Stimulated activated naive CD8-positive, alpha-beta T cell treated with anti-CD3 and anti-CD28 coated beads, Interleukin-15, Interleukin-2, amounts not matched to agents 100 U/mL and 50 U/mL, for 24 hours (primary cell): ENCODE data around the gene LAMB4.

ENCODE experiments used
- ATAC-seq: fragments of 150-1000 bp; cut with Tn5 transposase; one replicate; pipeline ENCODE4 v1.10.0; 2021
- DNase-seq: peaks from one replicate; pipeline ENCODE4 v3.0.0; 2021

LAMB4 gene

DNA sequence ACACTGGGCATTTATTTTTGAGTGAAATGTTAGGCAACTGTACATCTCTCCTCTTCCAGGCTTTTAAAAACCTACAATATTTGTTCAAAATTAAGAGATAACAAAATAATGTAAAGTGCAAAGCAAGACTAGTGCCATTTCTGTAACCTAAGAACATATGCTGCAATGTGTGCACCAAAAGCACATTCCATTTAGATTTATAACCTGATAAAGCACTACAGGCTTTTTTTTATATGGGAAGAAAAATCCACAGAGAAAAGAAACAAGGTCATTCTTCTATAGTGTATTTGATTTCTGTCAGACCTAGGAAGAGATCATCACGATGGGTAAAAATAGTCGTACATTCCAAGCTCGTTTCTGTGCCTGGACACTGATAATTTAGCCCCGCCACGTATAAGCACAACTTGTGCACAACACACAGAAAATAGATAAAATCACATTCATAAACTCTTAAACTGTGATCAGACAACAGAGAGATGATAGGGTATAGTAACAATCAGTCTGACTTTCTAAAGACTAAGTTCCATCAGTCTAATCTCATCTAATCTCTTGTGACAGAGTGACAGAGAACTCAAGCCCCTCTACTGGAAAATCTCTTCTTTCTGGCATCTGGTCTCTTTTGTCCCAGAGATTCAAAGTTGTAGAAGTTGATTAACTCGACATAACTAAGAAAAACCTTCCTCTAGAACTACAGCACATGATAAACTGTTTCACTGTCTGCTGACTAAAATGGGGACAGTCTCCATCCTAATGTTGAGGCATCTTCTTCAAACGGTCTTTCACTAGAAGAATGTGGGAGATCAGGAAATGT, 133.9 kb downstream of the LAMB4 start:
- no peak for ATAC-seq
- DNase-seq = no peak

DNA sequence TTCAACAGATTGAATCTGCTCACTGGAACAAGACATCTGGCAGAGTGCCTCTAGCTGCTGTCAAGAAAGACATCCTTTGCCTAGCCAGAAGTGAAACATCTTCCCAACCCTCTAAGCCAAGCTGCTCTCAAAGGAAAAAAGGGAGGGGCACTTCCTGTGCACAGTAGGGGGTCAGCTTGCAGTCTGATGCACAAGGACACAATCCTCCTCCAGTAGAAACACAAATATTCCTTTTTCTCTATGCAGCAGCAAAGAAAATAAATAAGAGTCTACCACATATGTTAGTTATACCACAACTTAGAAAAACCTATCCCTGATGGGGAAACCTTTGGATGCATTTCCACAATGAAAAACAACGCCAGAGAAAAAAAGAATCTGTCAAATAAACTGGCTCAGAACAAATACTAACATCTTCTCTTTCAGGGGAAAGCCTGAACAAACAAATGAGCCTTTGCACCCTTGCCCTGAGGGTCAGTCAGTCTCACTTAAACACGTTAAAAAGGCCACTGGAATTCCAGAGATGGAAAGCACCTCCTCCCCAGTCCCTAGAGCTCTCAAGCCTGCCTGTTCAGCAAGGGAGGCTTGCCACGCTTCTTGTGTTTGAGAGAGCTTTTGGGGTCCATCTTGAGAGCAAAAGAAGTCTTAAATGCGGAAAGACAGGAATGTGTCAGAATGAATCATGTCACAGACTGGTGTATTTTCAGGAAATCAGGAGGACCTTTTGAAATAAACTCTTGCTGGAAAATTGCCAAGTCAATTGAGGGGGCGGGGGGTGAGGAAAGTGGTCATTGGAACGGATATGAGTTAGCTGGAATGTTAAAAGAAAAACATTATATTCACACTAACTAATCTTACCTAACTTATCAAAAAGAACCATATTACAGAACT, 134.7 kb downstream of the LAMB4 start:
- ATAC-seq (no peak), DNase-seq (no peak)

DNA sequence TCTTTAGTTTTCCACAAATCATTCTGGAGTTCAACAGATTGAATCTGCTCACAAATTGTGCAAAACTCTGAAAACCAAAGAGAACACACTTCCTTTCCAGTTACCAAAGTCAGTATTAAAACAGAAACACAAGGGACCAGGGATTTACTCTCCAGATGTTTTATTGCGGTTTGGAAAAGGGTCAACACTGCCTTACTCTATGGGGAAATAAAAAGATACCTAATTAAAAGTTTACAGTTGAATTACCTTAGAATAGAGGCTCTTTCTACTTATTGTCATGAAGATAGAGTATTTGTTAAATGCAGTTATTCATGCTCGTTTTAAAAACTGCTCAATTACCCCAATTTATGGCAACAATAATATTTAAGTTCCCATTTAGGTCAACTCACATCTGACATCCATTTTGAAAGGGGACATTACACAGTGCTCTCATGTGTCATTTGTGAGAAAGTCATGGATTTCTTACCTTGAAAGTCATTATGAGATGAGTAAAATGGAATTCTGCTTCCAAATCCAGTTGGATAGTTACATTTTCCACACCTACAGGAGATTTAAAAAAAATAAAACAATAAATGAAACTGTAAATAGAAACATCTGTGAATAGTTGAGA, 135.6 kb downstream of the LAMB4 start:
- no peak for ATAC-seq
- DNase-seq = no peak

DNA sequence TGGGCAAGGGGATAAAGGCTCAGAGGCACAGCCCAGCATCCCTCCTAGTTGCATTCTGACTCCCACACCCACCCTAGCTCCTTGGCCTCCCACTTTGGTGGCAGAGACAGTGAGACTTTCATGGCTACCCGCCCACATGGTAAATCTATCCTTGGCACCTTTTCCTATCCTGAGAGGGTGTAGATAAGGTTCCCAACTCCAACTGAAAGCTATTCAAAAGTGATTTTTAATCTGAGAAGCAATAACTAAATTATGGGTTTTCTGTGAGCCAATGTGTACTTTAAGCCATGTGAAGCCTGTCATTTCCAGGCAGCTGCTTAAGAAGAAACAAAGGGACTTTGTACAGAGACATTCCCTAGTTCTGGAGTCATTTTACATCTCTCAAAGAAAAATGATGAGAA, 136.3 kb downstream of the LAMB4 start:
- ATAC-seq (no peak), DNase-seq (no peak)

- ATAC-seq (no peak), DNase-seq (no peak)
Observed at GRCh38 chr7:107989618-107990373, 140.4 kb downstream of the LAMB4 start.

- DNase-seq = no peak
- ATAC-seq = no peak
Observed at GRCh38 chr7:107982918-107983389, 147.2 kb downstream of the LAMB4 start.

DNA sequence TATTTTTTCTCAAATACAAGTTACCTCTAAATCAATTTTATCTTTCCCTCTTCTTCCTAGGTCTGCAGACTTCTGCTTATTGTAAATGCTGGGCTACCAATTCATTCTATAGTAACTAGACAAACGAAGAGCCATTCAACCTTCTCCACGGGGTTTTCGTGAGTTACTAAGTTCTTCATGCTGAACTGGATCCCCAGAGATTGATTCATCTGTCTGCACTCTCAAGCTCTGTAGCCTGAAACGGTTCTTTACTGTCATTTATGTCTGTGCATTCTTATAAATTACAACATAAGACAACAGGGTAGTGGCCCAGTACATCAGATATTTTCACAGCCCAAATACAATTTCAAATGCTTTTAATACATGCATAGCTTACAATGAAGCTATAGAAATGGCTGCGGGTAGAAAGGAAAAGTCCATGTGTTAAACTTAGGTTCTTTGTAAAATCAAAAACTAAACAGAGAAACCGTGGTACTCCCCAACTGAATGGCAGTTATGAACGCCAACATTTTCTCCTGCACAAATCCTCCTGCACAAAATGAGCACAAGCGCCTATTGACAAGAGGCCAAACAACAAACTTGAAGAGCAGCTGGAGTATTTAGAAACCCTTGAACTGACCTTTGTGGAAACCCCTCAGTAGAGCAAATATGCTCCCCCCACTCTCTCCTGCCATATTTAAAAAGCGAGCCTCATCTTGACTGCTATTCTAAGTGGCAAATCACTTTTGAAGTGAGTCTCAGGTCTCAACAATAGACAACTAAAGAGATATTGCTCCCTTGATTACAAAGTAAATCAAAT, 147.9 kb downstream of the LAMB4 start:
- DNase-seq = no peak
- no peak for ATAC-seq

- no peak for ATAC-seq
- DNase-seq = no peak
Observed at GRCh38 chr7:107981466-107981865, 148.7 kb downstream of the LAMB4 start.

GRCh38 chr7:107980671-107981190, 149.4 kb downstream of the LAMB4 start:
- ATAC-seq (no peak), DNase-seq (no peak)

GRCh38 chr7:107980171-107980570, 150.0 kb downstream of the LAMB4 start:
- ATAC-seq = no peak
- no peak for DNase-seq

DNA sequence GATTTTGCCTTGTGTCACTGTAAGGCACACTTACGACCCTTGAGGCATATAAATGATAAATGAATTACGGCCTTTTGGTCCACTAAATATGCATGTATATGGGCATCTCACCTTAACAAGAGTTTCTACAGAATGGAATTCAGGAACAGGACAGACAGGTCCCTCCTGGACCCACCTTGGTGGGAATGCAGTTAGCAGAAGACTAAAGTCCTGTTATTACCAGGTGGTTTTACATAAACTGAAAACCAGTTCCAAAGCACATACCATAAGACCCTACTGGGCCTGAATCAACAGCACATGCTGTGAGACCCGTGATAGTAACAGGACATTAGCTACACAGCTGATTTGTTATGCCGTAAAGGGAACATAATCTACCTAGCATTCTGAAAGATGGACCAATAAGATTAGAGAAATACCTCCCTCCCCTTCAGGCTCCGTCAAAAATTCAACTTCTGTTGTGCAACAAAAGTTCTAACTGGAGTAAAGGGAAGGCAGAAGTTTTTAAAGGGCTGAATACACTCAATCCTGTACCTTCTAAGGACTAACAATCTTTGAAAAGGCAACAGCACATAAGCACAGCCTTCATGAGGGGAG, 151.2 kb downstream of the LAMB4 start:
- ATAC-seq (no peak), DNase-seq (no peak)

- DNase-seq (no peak), ATAC-seq (no peak)
Observed at GRCh38 chr7:107977048-107977447, 153.1 kb downstream of the LAMB4 start.

DNA sequence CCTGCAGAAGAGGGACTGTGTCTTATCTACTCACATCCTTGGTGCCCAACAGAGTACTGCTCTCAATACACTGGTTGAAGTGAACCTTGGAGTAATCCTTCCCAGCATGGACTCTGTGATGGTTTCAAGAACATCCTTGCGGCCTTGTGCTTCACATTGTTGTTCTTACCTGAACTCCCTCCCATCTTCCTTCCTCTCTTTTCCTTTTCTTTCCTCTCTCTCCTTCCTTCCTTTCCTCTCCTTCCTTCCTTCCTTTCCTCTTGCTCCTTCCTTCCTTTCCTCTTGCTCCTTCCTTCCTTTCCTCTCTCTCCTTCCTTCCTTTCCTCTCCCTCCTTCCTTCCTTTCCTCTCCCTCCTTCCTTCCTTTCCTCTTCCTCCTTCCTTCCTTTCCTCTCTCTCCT, 153.5 kb downstream of the LAMB4 start:
- ATAC-seq (no peak), DNase-seq (no peak)

DNA sequence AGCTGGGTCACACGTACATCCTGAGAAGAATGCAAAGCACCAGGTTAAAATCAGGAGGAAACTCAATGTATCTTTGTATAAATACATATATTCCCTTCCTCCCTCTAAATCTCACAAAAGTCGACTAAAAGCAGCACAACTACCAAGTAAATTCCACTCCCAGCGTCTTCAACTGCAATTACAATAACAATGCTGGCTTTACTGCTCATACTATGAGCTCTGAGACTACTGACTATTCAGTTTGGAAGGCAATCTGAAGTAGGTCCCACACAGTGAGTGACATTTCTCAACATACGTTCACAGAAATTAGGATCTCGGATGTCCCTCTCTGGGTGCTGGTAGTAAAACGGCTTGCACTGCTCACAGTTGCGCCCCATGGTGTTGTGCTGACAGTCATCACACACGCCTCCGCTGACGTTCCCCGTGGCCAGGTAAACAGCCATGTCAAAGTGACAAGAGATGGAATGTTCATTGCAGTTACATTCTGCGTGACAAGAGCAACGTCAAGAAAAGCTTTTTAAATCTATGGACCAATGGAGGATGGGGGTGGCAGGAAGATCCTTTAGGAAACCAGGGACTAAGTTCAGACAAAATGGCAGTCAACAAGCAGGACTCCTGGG, 154.7 kb downstream of the LAMB4 start:
- DNase-seq = no peak
- no peak for ATAC-seq

DNA sequence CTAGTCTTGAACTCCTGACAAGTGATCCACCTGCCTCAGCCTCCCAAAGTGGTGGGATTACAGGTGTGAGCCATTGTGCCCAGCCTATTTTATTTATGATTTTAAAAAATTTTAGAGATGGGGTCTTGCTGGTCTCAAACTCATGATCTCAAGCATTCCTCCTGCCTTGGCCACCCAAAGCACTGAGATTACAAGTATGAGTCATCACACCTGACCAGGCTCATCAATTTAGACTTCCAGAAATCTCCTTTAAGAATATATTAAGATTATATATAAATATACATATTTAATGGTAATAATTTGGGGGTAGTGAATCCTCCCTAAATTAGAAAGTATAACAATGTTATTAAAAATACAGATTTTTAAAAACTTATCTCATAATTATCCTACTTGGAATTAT, 156.3 kb downstream of the LAMB4 start:
- ATAC-seq (no peak), DNase-seq (no peak)
